ENCODE data around the gene PODN.

Gene PODN

DNA sequence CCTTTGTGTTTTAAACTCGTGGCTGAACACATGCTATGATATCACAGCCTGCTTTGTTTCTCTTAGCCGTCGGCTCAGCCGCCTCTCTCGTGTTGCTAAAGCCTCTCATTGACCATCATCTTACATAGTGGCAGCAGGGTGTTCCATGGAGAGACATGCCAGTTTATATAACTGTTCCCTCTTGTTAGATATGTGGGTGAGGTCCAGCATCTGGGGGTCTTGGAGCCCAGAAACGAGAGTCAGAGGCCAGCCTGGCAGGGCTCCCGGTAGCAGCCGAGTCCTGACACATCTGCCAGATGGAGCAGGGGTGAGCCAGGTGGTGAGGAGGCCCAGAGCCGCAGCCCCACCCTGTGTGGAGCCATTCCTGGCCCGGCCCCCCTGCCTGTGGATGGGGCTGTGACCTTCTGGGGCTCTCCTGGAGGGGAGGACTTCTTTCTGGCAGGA is 11.9 kb downstream of the PODN start:
- DNase-seq = no peak
- H3K56ac ChIP-seq (ENCODE audit: low read length) = no peak overlapping the region
- no CpG with 5 or more reads among the region's 10 CpGs for WGBS (ENCODE audit: extremely low coverage, insufficient coverage, low lambda C conversion rate)

DNA sequence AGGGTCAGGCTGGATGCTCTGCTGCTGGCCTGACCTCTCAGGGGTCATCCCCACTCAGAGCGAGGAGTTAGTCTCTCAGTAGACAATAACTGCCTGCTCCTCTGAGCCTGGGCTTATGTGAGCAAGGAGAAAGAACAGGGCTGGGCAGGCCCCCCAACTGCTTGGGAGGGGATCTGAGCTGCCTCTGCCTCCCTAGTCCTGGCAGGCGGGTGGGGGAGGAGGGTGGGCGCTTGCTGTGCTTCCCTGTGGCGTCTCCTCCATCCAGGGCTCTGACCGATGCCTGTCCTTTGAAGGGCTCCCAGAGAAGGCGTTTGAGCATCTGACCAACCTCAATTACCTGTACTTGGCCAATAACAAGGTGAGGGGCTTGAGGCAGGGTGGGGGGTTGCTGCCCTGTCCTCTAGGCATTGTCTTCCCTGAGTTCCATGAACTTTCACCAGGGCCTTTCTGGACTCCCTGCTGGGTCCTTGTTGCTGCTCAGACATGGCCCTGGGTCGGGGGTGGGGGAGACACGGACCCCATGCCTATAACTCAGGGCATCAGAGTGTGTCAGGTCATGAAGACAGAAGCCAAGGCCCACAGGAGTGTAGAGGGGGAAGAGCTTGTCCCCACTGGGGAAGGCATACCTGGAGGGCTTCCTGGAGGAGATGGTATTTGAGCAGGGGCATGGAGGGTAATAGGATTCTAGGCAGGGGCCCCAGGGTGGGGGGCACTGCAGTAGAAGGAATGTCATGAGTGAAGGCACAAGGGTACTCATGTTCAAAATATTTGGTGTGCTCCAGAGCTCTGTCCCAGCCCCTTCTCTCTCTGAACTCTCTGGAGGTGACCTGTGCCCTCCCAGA is 12.5 kb downstream of the PODN start:
- no peaks in the 10 kb centered on the region for H3K79me2 ChIP-seq (ENCODE audit: control insufficient read depth, insufficient read depth, low read length)
- H4K5ac ChIP-seq (ENCODE audit: low read length) = no peak overlapping the region
- no peak overlapping the region for H3K23ac ChIP-seq (ENCODE audit: low read length)
- H3K18ac ChIP-seq (ENCODE audit: low read length) = no peak overlapping the region
- no peak overlapping the region for H3K27ac ChIP-seq (ENCODE audit: low read depth, low read length)
- H4K8ac ChIP-seq (ENCODE audit: low read depth, low read length) = no peak overlapping the region
- no peak for DNase-seq
- no peak overlapping the region for H3K4ac ChIP-seq (ENCODE audit: low read depth, low read length)
- H3K79me1 ChIP-seq (ENCODE audit: low read length) = no peaks in the 10 kb centered on the region
- no peak overlapping the region for H3K4me2 ChIP-seq (ENCODE audit: low read length)
- H3K9ac ChIP-seq (ENCODE audit: low read length) = no peak overlapping the region
- no peak overlapping the region for H2BK5ac ChIP-seq (ENCODE audit: low read length)
- no peak overlapping the region for H3K56ac ChIP-seq (ENCODE audit: low read length)
- no peak overlapping the region for H2BK120ac ChIP-seq (ENCODE audit: low read depth, low read length)
- WGBS (ENCODE audit: extremely low coverage, insufficient coverage, low lambda C conversion rate) = no CpG with 5 or more reads among the region's 8 CpGs
- no peak overlapping the region for H2BK15ac ChIP-seq (replicated peaks; ENCODE audit: low read depth)
- H2AK5ac ChIP-seq (ENCODE audit: low read length) = no peak overlapping the region
- H3K36me3 ChIP-seq (ENCODE audit: control insufficient read depth, insufficient read depth, low read length) = no peaks in the 10 kb centered on the region
- H3K4me3 ChIP-seq (ENCODE audit: low read length) = no peak overlapping the region
- H3K4me1 ChIP-seq (ENCODE audit: control insufficient read depth, low read depth, low read length) = no peaks in the 10 kb centered on the region
- no peaks in the 10 kb centered on the region for H3K27me3 ChIP-seq (ENCODE audit: insufficient read depth, low read length, poor library complexity)

More for the DNA sequence above, 11.9 kb downstream of the PODN start:
- H3K4ac ChIP-seq (ENCODE audit: low read depth, low read length) = no peak overlapping the region
- no peaks in the 10 kb centered on the region for H3K27me3 ChIP-seq (ENCODE audit: insufficient read depth, low read length, poor library complexity)
- no peak overlapping the region for H4K8ac ChIP-seq (ENCODE audit: low read depth, low read length)
- H2BK15ac ChIP-seq (replicated peaks; ENCODE audit: low read depth) = no peak overlapping the region
- no peak overlapping the region for H3K4me2 ChIP-seq (ENCODE audit: low read length)
- no peak overlapping the region for H3K27ac ChIP-seq (ENCODE audit: low read depth, low read length)
- no peak overlapping the region for H3K9ac ChIP-seq (ENCODE audit: low read length)
- no peak overlapping the region for H3K4me3 ChIP-seq (ENCODE audit: low read length)
- H3K23ac ChIP-seq (ENCODE audit: low read length) = no peak overlapping the region
- no peaks in the 10 kb centered on the region for H3K4me1 ChIP-seq (ENCODE audit: control insufficient read depth, low read depth, low read length)
- H3K79me1 ChIP-seq (ENCODE audit: low read length) = no peaks in the 10 kb centered on the region
- H2BK120ac ChIP-seq (ENCODE audit: low read depth, low read length) = no peak overlapping the region
- H3K36me3 ChIP-seq (ENCODE audit: control insufficient read depth, insufficient read depth, low read length) = no peaks in the 10 kb centered on the region
- no peak overlapping the region for H2AK5ac ChIP-seq (ENCODE audit: low read length)
- H3K79me2 ChIP-seq (ENCODE audit: control insufficient read depth, insufficient read depth, low read length) = no peaks in the 10 kb centered on the region
- H3K18ac ChIP-seq (ENCODE audit: low read length) = no peak overlapping the region
- no peak overlapping the region for H4K5ac ChIP-seq (ENCODE audit: low read length)
- H2BK5ac ChIP-seq (ENCODE audit: low read length) = no peak overlapping the region

DNA sequence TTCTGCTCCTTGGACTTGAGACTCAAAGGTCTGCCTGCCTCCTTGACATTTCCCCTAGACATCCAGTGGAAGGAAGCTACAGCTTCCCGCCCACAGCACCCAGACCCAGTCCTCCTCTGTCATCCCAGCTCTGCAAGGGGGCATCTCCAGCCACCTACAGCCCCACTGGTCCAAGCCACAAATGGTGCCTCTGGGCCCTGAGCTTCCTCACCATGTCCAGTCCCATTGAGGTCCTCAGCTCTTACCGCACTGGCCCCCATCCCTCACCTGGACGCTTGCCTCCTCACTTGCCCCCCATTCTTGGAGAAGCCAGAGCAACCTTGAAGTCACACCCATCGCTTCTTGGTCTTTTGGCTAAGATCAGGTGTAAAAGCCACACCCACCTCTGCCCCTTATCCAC is 13.2 kb downstream of the PODN start:
- Histone ChIP-seq H3K79me2 (ENCODE audit: control insufficient read depth, insufficient read depth, low read length) (no peaks in the 10 kb centered on the region), H2AK5ac (ENCODE audit: low read length) (no peak overlapping the region), H4K8ac (ENCODE audit: low read depth, low read length) (no peak overlapping the region), H4K5ac (ENCODE audit: low read length) (no peak overlapping the region), H3K27me3 (ENCODE audit: insufficient read depth, low read length, poor library complexity) (no peaks in the 10 kb centered on the region), H3K18ac (ENCODE audit: low read length) (no peak overlapping the region), H3K4me3 (ENCODE audit: low read length) (no peak overlapping the region), H2BK120ac (ENCODE audit: low read depth, low read length) (no peak overlapping the region), H3K79me1 (ENCODE audit: low read length) (no peaks in the 10 kb centered on the region), H3K27ac (ENCODE audit: low read depth, low read length) (no peak overlapping the region), H3K4me1 (ENCODE audit: control insufficient read depth, low read depth, low read length) (no peaks in the 10 kb centered on the region), H3K9ac (ENCODE audit: low read length) (no peak overlapping the region), H3K4me2 (ENCODE audit: low read length) (no peak overlapping the region), H3K56ac (ENCODE audit: low read length) (no peak overlapping the region), H2BK15ac (replicated peaks; ENCODE audit: low read depth) (no peak overlapping the region), H3K4ac (ENCODE audit: low read depth, low read length) (no peak overlapping the region), H3K36me3 (ENCODE audit: control insufficient read depth, insufficient read depth, low read length) (no peaks in the 10 kb centered on the region), H2BK5ac (ENCODE audit: low read length) (no peak overlapping the region), H3K23ac (ENCODE audit: low read length) (no peak overlapping the region)
- WGBS (ENCODE audit: extremely low coverage, insufficient coverage, low lambda C conversion rate) = no CpG with 5 or more reads among the region's 4 CpGs
- no peak for DNase-seq

DNA sequence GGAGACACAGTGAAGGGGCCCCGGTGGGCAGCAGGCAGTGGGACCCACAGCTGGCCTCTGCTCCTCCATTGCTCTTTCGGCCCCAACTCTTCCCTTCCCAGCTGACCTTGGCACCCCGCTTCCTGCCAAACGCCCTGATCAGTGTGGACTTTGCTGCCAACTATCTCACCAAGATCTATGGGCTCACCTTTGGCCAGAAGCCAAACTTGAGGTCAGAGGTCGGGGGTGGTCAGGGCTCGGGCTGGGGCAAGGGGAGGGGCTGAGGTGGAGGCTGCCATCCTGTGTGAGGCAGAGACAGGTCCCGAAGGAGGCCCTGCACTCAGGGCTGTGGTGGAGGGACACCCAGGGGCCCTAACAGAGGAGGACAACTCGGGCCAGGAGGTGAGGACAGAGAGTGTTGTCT is 13.7 kb downstream of the PODN start:
- Histone ChIP-seq H2BK5ac (ENCODE audit: low read length) (no peak overlapping the region), H3K4me1 (ENCODE audit: control insufficient read depth, low read depth, low read length) (no peaks in the 10 kb centered on the region), H3K4me2 (ENCODE audit: low read length) (no peak overlapping the region), H3K9ac (ENCODE audit: low read length) (no peak overlapping the region), H3K18ac (ENCODE audit: low read length) (no peak overlapping the region), H3K4ac (ENCODE audit: low read depth, low read length) (no peak overlapping the region), H2AK5ac (ENCODE audit: low read length) (no peak overlapping the region), H4K8ac (ENCODE audit: low read depth, low read length) (no peak overlapping the region), H3K27ac (ENCODE audit: low read depth, low read length) (no peak overlapping the region), H3K4me3 (ENCODE audit: low read length) (no peak overlapping the region), H2BK15ac (replicated peaks; ENCODE audit: low read depth) (no peak overlapping the region), H4K5ac (ENCODE audit: low read length) (no peak overlapping the region), H2BK120ac (ENCODE audit: low read depth, low read length) (no peak overlapping the region), H3K56ac (ENCODE audit: low read length) (no peak overlapping the region), H3K36me3 (ENCODE audit: control insufficient read depth, insufficient read depth, low read length) (no peaks in the 10 kb centered on the region), H3K79me1 (ENCODE audit: low read length) (no peaks in the 10 kb centered on the region), H3K79me2 (ENCODE audit: control insufficient read depth, insufficient read depth, low read length) (no peaks in the 10 kb centered on the region), H3K27me3 (ENCODE audit: insufficient read depth, low read length, poor library complexity) (no peaks in the 10 kb centered on the region), H3K23ac (ENCODE audit: low read length) (no peak overlapping the region)
- no CpG with 5 or more reads among the region's 8 CpGs for WGBS (ENCODE audit: extremely low coverage, insufficient coverage, low lambda C conversion rate)
- no peak for DNase-seq

DNA sequence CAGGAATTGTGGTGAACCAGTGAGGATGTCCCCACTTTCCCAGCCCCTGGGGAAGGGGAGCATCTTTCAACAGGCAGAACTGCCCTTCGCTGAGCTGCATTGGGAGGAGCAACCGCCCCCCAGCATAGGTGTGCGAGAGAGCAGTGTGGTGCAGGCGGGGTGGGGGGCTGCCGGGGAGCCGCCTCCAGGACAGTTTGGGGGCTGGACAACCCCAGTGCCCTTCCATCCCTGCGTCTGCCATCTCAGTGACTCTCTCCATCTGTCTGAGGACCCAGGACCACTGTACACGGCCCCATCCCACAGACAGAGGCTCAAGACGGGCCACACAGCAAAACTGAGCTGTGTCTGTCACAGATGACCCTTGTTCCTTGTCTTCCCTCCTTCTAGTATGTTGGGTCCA is 14.2 kb downstream of the PODN start:
- Histone ChIP-seq H3K79me2 (ENCODE audit: control insufficient read depth, insufficient read depth, low read length) (no peaks in the 10 kb centered on the region), H4K5ac (ENCODE audit: low read length) (no peak overlapping the region), H3K4me3 (ENCODE audit: low read length) (no peak overlapping the region), H3K18ac (ENCODE audit: low read length) (no peak overlapping the region), H3K9ac (ENCODE audit: low read length) (no peak overlapping the region), H3K56ac (ENCODE audit: low read length) (no peak overlapping the region), H3K27me3 (ENCODE audit: insufficient read depth, low read length, poor library complexity) (no peaks in the 10 kb centered on the region), H3K4ac (ENCODE audit: low read depth, low read length) (no peak overlapping the region), H3K36me3 (ENCODE audit: control insufficient read depth, insufficient read depth, low read length) (no peaks in the 10 kb centered on the region), H3K4me1 (ENCODE audit: control insufficient read depth, low read depth, low read length) (no peaks in the 10 kb centered on the region), H3K79me1 (ENCODE audit: low read length) (no peaks in the 10 kb centered on the region), H3K23ac (ENCODE audit: low read length) (no peak overlapping the region), H2AK5ac (ENCODE audit: low read length) (no peak overlapping the region), H2BK120ac (ENCODE audit: low read depth, low read length) (no peak overlapping the region), H2BK5ac (ENCODE audit: low read length) (no peak overlapping the region), H4K8ac (ENCODE audit: low read depth, low read length) (no peak overlapping the region), H3K4me2 (ENCODE audit: low read length) (no peak overlapping the region), H2BK15ac (replicated peaks; ENCODE audit: low read depth) (no peak overlapping the region), H3K27ac (ENCODE audit: low read depth, low read length) (no peak overlapping the region)
- no CpG with 5 or more reads among the region's 9 CpGs for WGBS (ENCODE audit: extremely low coverage, insufficient coverage, low lambda C conversion rate)
- DNase-seq = no peak
